Forelimb muscle (tissue), 1 donor: ENCODE data around the gene OR8B3. TPM values are rescaled to one million over a fixed set of nuclear protein-coding genes. Genes with fewer than 3 reads are reported as not detected.
"Not testable (repeated sequence)": the region's sequence is repeated elsewhere in the genome, so short reads cannot be mapped to it uniquely, and the experiment has no call there.

ENCODE experiments used
- DNase-seq: peaks from one replicate; pipeline ENCODE4 v3.0.0-alpha.2; 2013; ENCODE audit warnings: low read depth
- polyA plus RNA-seq: library from polyadenylated mRNA; unstranded; fragments of 120-200 nt; gene quantifications from one replicate; pipeline ENCODE4 v1.2.1, GENCODE V29; 2013; ENCODE audit not compliant: insufficient read length

OR8B3 gene
- not detected for polyA plus RNA-seq

GRCh38 chr11:124398924-124399323 is at the start of gene OR8B3:
Gene OR8B3, minus strand, starts transcription at chr11:124399024. Its CDS starts 1,673 bp downstream, at chr11:124397351.
- no peak for DNase-seq

- no peak for DNase-seq
Measured at GRCh38 chr11:124446916-124447315, 48.1 kb upstream of the OR8B3 start.

- DNase-seq: no peak
Measured at GRCh38 chr11:124445646-124446150, 46.9 kb upstream of the OR8B3 start, which contains the start of gene OR8B8. Gene OR8B8, minus strand, starts transcription at chr11:124445696. Its CDS starts 4,611 bp downstream, at chr11:124441085.

DNA sequence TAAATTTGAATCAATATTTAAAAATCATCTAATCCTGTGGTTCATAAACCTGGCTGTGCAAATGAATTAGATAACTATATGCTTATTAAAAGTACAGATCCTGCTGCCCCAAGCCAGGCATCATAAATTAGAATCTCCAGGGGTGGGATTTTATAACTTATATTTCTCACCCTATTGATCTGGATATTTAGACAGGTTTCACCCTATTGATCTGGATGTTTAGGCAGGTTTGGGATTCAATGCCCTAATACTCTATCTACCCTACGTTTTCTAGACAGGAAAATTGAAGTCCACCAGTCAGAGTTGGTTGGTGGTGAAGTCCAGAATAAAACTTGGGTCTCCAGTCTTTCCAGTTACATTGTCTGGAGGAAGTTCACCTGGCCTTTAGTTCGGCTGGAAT is 44.0 kb upstream of the OR8B3 start:
- DNase-seq: no peak

- no peak for DNase-seq
Measured at GRCh38 chr11:124442442-124442841, 43.6 kb upstream of the OR8B3 start.

GRCh38 chr11:124441519-124441918 is 42.7 kb upstream of the OR8B3 start:
- DNase-seq: no peak

DNA sequence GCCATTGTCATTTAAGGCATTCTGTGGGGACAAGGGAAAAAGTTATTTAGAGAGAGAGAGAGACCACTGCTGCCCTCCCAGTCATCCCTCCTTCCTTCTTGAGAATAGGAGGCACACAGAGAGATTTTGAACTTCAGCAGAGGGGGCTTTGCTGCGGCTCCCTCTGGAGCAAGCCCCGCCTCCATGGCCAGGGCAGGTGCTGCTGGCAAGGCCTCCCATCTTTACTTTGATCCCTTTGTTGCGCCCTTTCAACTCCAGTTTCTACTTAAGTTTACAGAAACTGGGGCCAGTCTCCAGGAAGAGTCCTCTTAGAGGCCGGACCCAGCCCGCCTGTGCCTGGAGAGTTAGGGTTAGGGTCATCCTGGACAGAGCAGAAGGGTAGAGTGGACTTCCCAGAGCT is 42.3 kb upstream of the OR8B3 start:
- DNase-seq: no peak

DNA sequence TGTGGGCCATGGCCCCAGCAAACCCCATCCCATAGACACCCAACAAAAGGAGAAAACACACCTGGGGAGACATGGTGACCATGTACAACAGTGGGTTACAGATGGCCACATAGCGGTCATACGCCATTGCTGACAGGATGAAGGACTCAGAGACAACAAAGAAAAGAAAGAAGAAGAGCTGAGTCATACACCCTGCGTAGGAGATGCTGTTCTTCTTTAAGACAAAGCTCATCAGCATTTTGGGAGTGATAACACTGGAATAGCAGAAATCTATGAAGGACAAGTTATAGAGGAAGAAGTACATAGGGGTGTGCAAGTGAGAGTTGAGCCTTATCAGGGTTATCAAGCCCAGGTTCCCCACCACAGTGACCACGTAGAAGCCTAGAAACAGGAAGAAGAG is 41.8 kb upstream of the OR8B3 start:
- no peak for DNase-seq

DNA sequence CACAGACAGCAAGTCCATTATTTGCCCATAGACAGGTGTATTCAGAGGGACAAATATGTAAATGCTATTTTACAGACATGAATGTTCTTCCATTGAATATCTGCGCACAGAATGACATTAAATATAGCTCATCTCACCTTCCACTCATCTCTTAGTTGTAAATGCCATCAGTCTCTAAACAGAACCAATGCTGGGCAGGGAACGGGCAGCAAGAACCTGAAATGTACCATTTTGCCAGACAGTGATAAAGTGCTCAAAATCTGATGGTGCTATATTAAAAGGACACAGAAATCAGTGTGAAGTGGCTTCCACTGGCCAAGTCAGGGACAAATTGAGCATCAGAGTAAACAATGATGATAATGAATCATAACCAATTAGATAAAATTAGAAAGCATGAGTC is 35.9 kb upstream of the OR8B3 start:
- DNase-seq: no peak

GRCh38 chr11:124429599-124429998 is 30.8 kb upstream of the OR8B3 start:
- DNase-seq: no peak

GRCh38 chr11:124424384-124424921 is 25.6 kb upstream of the OR8B3 start, which contains the start of gene OR8B4:
Gene OR8B4, minus strand, starts transcription at chr11:124424871. Its CDS starts 0 bp downstream, at chr11:124424871.
- no peak for DNase-seq

DNA sequence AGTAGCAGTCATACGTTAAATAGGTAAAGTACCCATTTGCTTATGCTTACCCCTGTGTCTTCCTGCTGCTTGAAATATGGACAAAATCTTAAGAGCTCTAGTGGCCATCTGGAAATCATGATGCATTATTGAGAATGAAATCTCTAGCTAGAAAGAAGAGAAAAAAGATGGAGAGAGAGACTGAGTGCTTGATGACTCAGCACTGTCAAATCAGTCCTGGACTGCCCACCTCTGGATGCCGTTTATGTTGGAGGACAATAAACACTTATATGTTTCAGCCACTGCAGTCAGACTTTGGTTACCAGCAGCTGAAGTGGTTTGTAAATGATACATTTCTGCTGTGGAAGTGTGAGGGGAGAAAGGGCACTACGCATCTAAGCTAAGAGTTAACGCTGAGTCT is 22.2 kb upstream of the OR8B3 start:
- DNase-seq: no peak

DNA sequence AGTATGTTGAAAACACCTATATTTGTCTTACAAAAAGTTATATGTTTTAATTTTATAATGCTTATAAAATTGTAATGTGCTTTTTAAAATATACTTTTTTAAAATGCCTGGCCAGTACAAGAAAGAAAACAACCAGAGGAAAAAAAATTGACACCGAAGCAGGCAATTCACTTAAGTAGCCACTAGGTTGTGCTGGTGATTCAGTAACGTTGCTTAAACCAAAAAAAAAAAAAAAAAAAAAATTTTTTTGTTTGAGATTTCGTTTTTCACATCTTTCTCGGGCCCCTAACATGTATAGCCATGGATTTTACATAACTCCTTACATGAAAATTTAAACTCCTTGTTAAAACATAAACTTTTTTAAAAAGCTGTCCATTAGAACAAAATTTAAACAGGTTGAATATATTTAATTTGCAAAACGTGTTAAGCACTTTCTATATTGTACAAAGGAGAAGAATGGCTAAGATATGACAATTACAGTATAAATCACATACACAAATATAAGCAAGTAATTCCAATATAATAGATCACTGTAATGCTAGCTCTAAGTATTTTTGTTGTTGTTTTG is 16.6 kb upstream of the OR8B3 start:
- DNase-seq: no peak

DNA sequence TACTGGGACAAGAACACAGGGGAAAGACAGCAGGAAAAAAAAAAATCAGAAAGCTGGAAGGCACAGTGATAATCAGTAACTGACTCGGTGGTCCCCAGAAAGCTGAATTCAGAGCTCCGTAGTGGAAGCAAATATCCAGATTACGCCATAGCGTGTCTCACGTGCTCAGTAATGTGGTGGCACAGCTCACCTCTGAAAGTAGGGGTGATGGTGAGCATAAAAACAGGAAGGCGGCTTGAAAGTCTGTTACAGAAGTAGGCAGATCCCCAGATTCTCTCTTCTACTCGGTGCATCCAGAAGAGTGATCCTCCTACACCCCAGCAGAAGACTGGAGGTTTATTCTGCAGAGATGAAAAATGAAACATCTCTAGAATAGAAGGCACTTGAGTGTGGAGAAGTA is 11.1 kb upstream of the OR8B3 start:
- no peak for DNase-seq

- DNase-seq: no peak
Measured at GRCh38 chr11:124405581-124405980, 6.8 kb upstream of the OR8B3 start.

DNA sequence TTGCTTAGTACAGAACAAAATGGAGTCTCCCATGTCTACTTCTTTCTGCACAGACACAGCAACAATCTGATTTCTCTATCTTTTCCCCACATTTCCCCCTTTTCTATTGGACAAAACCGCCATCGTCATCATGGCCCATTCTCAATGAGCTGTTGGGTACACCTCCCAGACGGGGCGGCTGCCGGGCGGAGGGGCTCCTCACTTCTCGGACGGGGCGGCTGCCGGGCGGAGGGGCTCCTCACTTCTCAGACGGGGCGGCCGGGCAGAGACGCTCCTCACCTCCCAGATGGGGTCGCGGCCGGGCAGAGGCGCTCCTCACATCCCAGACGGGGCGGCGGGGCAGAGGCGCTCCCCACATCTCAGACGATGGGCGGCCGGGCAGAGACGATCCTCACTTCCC is 4.4 kb upstream of the OR8B3 start:
- not testable (repeated sequence) for DNase-seq

DNA sequence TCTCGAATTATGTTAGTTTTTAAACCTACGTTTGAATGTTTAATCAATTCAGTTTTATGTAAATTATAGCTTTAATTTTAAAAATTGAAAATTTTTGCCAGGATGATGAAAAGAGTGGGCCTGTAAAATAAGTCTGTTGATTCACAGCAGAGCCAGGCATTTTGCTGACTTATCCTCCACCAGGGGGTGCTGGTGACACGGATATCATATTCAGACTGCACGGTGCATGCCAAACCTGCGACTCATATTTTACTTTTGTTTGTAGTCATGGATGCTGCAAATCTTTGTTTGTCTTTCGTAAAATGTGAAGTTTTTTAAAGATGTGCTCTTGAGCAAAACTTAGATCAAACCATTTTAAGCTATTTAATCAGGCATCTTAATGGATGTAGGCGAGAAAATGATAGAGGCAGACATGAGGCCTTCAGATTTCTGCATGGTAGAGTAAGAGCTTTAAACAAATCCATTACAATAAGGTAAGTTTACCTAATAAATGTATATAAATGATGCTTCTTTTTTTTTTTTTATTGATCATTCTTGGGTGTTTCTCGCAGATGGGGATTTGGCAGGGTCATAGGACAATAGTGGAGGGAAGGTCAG is 3.6 kb upstream of the OR8B3 start:
- DNase-seq: no peak

DNA sequence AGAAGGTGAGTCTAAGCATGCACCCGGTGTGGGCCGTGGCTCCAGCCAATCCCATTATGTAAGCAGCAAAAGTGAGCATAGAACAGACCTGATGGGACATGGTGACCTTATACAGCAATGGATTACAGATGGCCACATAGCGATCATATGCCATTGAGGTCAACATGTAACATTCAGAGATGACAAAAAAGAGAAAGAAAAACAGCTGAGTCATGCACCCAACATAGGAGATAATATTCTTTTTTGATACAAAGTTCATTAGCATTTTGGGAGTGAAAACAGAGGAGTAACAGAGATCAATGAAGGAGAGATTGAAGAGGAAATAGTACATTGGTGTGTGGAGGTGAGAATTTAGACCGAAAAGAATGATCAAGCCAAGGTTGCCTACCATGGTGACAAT is 2.0 kb downstream of the OR8B3 start:
- not testable (repeated sequence) for DNase-seq

GRCh38 chr11:124394408-124394807 is 4.4 kb downstream of the OR8B3 start:
- DNase-seq: no peak

GRCh38 chr11:124384399-124384798 is 14.4 kb downstream of the OR8B3 start, which contains the start of gene OR8B2:
Gene OR8B2, minus strand, starts transcription at chr11:124384499. Its CDS starts 1,156 bp downstream, at chr11:124383343.
- no peak for DNase-seq

DNA sequence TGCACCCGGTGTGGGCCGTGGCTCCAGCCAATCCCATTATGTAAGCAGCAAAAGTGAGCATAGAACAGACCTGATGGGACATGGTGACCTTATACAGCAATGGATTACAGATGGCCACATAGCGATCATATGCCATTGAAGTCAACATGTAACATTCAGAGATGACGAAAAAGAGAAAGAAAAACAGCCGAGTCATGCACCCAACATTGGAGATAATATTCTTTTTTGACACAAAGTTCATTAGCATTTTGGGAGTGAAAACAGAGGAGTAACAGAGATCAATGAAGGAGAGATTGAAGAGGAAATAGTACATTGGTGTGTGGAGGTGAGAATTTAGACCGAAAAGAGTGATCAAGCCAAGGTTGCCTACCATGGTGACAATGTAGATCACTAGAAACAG is 16.0 kb downstream of the OR8B3 start:
- DNase-seq: not testable (repeated sequence)

DNA sequence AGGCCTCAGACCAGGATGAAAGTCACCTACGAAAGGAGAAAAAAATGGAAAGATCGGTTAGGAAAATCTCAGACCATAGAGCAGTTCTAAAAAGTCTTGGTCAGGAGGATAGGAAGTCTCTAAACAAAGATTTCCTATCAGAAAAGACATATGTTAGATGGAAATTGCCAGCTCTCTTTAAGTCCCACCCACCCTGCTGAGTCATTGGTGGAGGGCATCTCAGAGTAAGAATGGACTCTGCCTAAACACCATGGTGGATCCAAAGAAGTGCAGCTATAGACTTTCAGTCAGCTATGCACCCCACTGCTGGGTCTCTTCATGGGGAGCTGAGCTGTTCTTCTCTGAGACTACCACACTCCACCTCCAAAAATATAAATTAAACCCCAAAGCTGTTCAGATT is 18.2 kb downstream of the OR8B3 start:
- DNase-seq: no peak

GRCh38 chr11:124376280-124376679 is 22.5 kb downstream of the OR8B3 start:
- no peak for DNase-seq
